GM04504 (cell line): ENCODE results near the gene PCBD1.
A peak's percentile ranks its signal among the peaks of the same experiment; 100 is the strongest.

Source experiments
- DNase-seq: peaks from one replicate; pipeline ENCODE4 v3.0.0-alpha.2; 2012; ENCODE audit warnings: low read depth

The PCBD1 gene

GRCh38 chr10:70902661-70903261 lies 14.4 kb upstream of the PCBD1 start:
- no peak for DNase-seq

- DNase-seq, result no peak
Observed at GRCh38 chr10:70901276-70901878, 13.0 kb upstream of the PCBD1 start.

- no peak for DNase-seq
Observed at GRCh38 chr10:70899096-70899495, 10.7 kb upstream of the PCBD1 start.

GRCh38 chr10:70898687-70899086 lies 10.3 kb upstream of the PCBD1 start:
- no peak for DNase-seq

- DNase-seq, result no peak
Observed at GRCh38 chr10:70896551-70896950, 8.2 kb upstream of the PCBD1 start.

GRCh38 chr10:70894416-70894815 lies 6.1 kb upstream of the PCBD1 start:
- no peak for DNase-seq

- no peak for DNase-seq
Observed at GRCh38 chr10:70893227-70894006, 5.1 kb upstream of the PCBD1 start.

- no peak for DNase-seq
Observed at GRCh38 chr10:70892631-70893030, 4.3 kb upstream of the PCBD1 start.

- no peak for DNase-seq
Observed at GRCh38 chr10:70891627-70892026, 3.3 kb upstream of the PCBD1 start.

GRCh38 chr10:70890917-70891431 lies 2.6 kb upstream of the PCBD1 start:
- DNase-seq, result no peak

GRCh38 chr10:70889291-70889690 lies 926 bp upstream of the PCBD1 start:
- no peak for DNase-seq

GRCh38 chr10:70886921-70887665 lies 1.3 kb downstream of the PCBD1 start:
- no peak for DNase-seq

- DNase-seq, result no peak
Observed at GRCh38 chr10:70885931-70886903, 2.1 kb downstream of the PCBD1 start.

- DNase-seq, result no peak
Observed at GRCh38 chr10:70885481-70885880, 2.9 kb downstream of the PCBD1 start.

GRCh38 chr10:70884741-70885140 lies 3.6 kb downstream of the PCBD1 start:
- no peak for DNase-seq

GRCh38 chr10:70880077-70880534 lies 8.3 kb downstream of the PCBD1 start:
- DNase-seq, result peak; percentile 52

GRCh38 chr10:70879207-70879606 lies 9.2 kb downstream of the PCBD1 start:
- DNase-seq, result no peak

- DNase-seq, result no peak
Observed at GRCh38 chr10:70874061-70874460, 14.3 kb downstream of the PCBD1 start.

- no peak for DNase-seq
Observed at GRCh38 chr10:70872291-70872690, 16.1 kb downstream of the PCBD1 start.

GRCh38 chr10:70866424-70866823 lies 21.9 kb downstream of the PCBD1 start:
- no peak for DNase-seq

- no peak for DNase-seq
Observed at GRCh38 chr10:70864935-70865334, 23.4 kb downstream of the PCBD1 start.
